Measurements from ENCODE around the gene TRAF3.
"Not testable (repeated sequence)": the region's sequence is repeated elsewhere in the genome, so short reads cannot be mapped to it uniquely, and the experiment has no call there.

Gene TRAF3

GRCh38 chr14:102806447-102806846, 29.2 kb downstream of the TRAF3 start:
- no peak for DNase-seq (ENCODE audit: low read depth)

- no peak for DNase-seq (ENCODE audit: low read depth)
Measured at GRCh38 chr14:102807013-102807406, 29.8 kb downstream of the TRAF3 start.

- no peak for DNase-seq (ENCODE audit: low read depth)
Measured at GRCh38 chr14:102809870-102810269, 32.6 kb downstream of the TRAF3 start.

GRCh38 chr14:102810523-102810922, 33.3 kb downstream of the TRAF3 start:
- no peak for DNase-seq (ENCODE audit: low read depth)

GRCh38 chr14:102811254-102811963, 34.2 kb downstream of the TRAF3 start:
- no peak for DNase-seq (ENCODE audit: low read depth)

- no peak for DNase-seq (ENCODE audit: low read depth)
Measured at GRCh38 chr14:102811971-102812370, 34.7 kb downstream of the TRAF3 start.

GRCh38 chr14:102813691-102814090, 36.4 kb downstream of the TRAF3 start:
- DNase-seq (ENCODE audit: low read depth) = no peak

GRCh38 chr14:102817318-102817717, 40.1 kb downstream of the TRAF3 start:
- DNase-seq (ENCODE audit: low read depth) = no peak

- DNase-seq (ENCODE audit: low read depth) = no peak
Measured at GRCh38 chr14:102817942-102818940, 41.0 kb downstream of the TRAF3 start.

GRCh38 chr14:102819176-102819628, 42.0 kb downstream of the TRAF3 start:
- DNase-seq (ENCODE audit: low read depth) = no peak

- DNase-seq (ENCODE audit: low read depth) = no peak
Measured at GRCh38 chr14:102819747-102820330, 42.6 kb downstream of the TRAF3 start.

GRCh38 chr14:102821252-102821651, 44.0 kb downstream of the TRAF3 start:
- no peak for DNase-seq (ENCODE audit: low read depth)

GRCh38 chr14:102822311-102822863, 45.1 kb downstream of the TRAF3 start:
- no peak for DNase-seq (ENCODE audit: low read depth)

- DNase-seq (ENCODE audit: low read depth) = not testable (repeated sequence)
Measured at GRCh38 chr14:102822887-102823286, 45.6 kb downstream of the TRAF3 start.

- DNase-seq (ENCODE audit: low read depth) = no peak
Measured at GRCh38 chr14:102823546-102823945, 46.3 kb downstream of the TRAF3 start.

- DNase-seq (ENCODE audit: low read depth) = no peak
Measured at GRCh38 chr14:102824832-102825231, 47.6 kb downstream of the TRAF3 start.

GRCh38 chr14:102825307-102826095, 48.3 kb downstream of the TRAF3 start:
- DNase-seq (ENCODE audit: low read depth) = no peak

GRCh38 chr14:102826161-102826560, 48.9 kb downstream of the TRAF3 start:
- DNase-seq (ENCODE audit: low read depth) = no peak

GRCh38 chr14:102826751-102827675, 49.8 kb downstream of the TRAF3 start:
- no peak for DNase-seq (ENCODE audit: low read depth)

- no peak for DNase-seq (ENCODE audit: low read depth)
Measured at GRCh38 chr14:102827716-102828115, 50.5 kb downstream of the TRAF3 start.

Data from stimulated activated CD8-positive, alpha-beta memory T cell treated with anti-CD3 and anti-CD28 coated beads, Interleukin-15, amount 100 ng/mL, for 24 hours (primary cell).